Stimulated activated CD8-positive, alpha-beta memory T cell treated with anti-CD3 and anti-CD28 coated beads, Interleukin-7, amount 100 ng/mL, for 48 hours (primary cell): ENCODE measurements around the gene LCE2B.
"Not testable (repeated sequence)": the region's sequence is repeated elsewhere in the genome, so short reads cannot be mapped to it uniquely, and the experiment has no call there.

Source experiments
- DNase-seq, 2 donors: peaks; one replicate each; pipeline ENCODE4 v3.0.0-alpha.2; 2020; ENCODE audit warnings: low read depth in 1 of 2; ENCODE audit errors: extremely low read depth in 1 of 2

LCE2B gene

GRCh38 chr1:152685823-152686222 is at the start of gene LCE2B:
Gene LCE2B, plus strand, starts transcription at chr1:152686123. Its CDS starts 721 bp downstream, at chr1:152686844.
- DNase-seq = not testable (repeated sequence)

GRCh38 chr1:152640351-152640750 is 45.6 kb upstream of the LCE2B start:
- DNase-seq = no peak

- no peak for DNase-seq
Measured at GRCh38 chr1:152643945-152644344, 42.0 kb upstream of the LCE2B start.

- no peak for DNase-seq
Measured at GRCh38 chr1:152645146-152645545, 40.8 kb upstream of the LCE2B start.

GRCh38 chr1:152646656-152647055 is 39.3 kb upstream of the LCE2B start:
- DNase-seq = no peak

GRCh38 chr1:152654110-152654509 is 31.8 kb upstream of the LCE2B start:
- peak in 1 of 2 donors; percentile 31 for DNase-seq

GRCh38 chr1:152656459-152656858 is 29.5 kb upstream of the LCE2B start:
- DNase-seq = no peak

GRCh38 chr1:152657677-152658076 is 28.2 kb upstream of the LCE2B start:
- no peak for DNase-seq

- DNase-seq = no peak
Measured at GRCh38 chr1:152658649-152659048, 27.3 kb upstream of the LCE2B start.

- DNase-seq = no peak
Measured at GRCh38 chr1:152663098-152663497, 22.8 kb upstream of the LCE2B start, which contains the start of gene LCE2D. Gene LCE2D, plus strand, starts transcription at chr1:152663380. Its CDS starts 726 bp downstream, at chr1:152664106.

- DNase-seq = not testable (repeated sequence)
Measured at GRCh38 chr1:152666171-152666570, 19.8 kb upstream of the LCE2B start.

GRCh38 chr1:152667648-152668047 is 18.3 kb upstream of the LCE2B start:
- DNase-seq = no peak

- DNase-seq = no peak
Measured at GRCh38 chr1:152673016-152673415, 12.9 kb upstream of the LCE2B start.

GRCh38 chr1:152674983-152675382 is 10.9 kb upstream of the LCE2B start, which contains the start of gene LCE2C:
Gene LCE2C, plus strand, starts transcription at chr1:152675279. Its CDS starts 737 bp downstream, at chr1:152676016.
- not testable (repeated sequence) for DNase-seq

- DNase-seq = no peak
Measured at GRCh38 chr1:152679459-152679858, 6.5 kb upstream of the LCE2B start.

- DNase-seq = no peak
Measured at GRCh38 chr1:152681616-152682015, 4.3 kb upstream of the LCE2B start.

- DNase-seq = no peak
Measured at GRCh38 chr1:152683846-152684245, 2.1 kb upstream of the LCE2B start.

- DNase-seq = no peak
Measured at GRCh38 chr1:152697701-152698600, 12.0 kb downstream of the LCE2B start, which contains the start of gene LCE2A. Gene LCE2A, plus strand, starts transcription at chr1:152698345. Its CDS starts 557 bp downstream, at chr1:152698902.

- DNase-seq = no peak
Measured at GRCh38 chr1:152699746-152700145, 13.8 kb downstream of the LCE2B start.

- no peak for DNase-seq
Measured at GRCh38 chr1:152707860-152708259, 21.9 kb downstream of the LCE2B start, which contains the start of gene LCE4A. Gene LCE4A, plus strand, starts transcription at chr1:152708160. Its CDS starts 916 bp downstream, at chr1:152709076.

- no peak for DNase-seq
Measured at GRCh38 chr1:152718238-152718637, 32.3 kb downstream of the LCE2B start.

GRCh38 chr1:152725261-152725660 is 39.3 kb downstream of the LCE2B start:
- DNase-seq = no peak
